Neural cell (in vitro differentiated cells): ENCODE data around the gene GTF2H1.

Source experiments
- CTCF ChIP-seq: fragments of 450-650 bp; IDR thresholded peaks from 2 replicates; pipeline ENCODE4 v1.5.1; 2014; ENCODE audit warnings: antibody characterized with exemption, mild to moderate bottlenecking, moderate library complexity; ENCODE audit not compliant: poor library complexity, severe bottlenecking
- EP300 ChIP-seq: fragments of 450-650 bp; conservative IDR thresholded peaks from 2 replicates; pipeline ENCODE4 v1.6.1; 2014; ENCODE audit warnings: antibody characterized with exemption, mild to moderate bottlenecking, moderate library complexity; ENCODE audit not compliant: poor library complexity, severe bottlenecking
- EZH2 ChIP-seq: fragments of 200-600, 300-800 bp; shearing (Covaris generic), sonication (generic); IDR thresholded peaks from 2 replicates; pipeline ENCODE4 v1.6.1; 2014; ENCODE audit warnings: antibody characterized with exemption, low read length, borderline replicate concordance, mild to moderate bottlenecking; ENCODE audit not compliant: insufficient read depth, poor library complexity, severe bottlenecking
- MXI1 ChIP-seq: fragments of 450-650 bp; conservative IDR thresholded peaks from 2 replicates; pipeline ENCODE4 v1.6.1; 2014; ENCODE audit warnings: antibody characterized with exemption, mild to moderate bottlenecking; ENCODE audit not compliant: poor library complexity, severe bottlenecking
- POLR2AphosphoS5 ChIP-seq: IDR thresholded peaks from 2 replicates; pipeline ENCODE4 v1.6.1; 2012
- RAD21 ChIP-seq: fragments of 450-650 bp; conservative IDR thresholded peaks from 2 replicates; pipeline ENCODE4 v1.6.1; 2014; ENCODE audit warnings: antibody characterized with exemption, mild to moderate bottlenecking, moderate library complexity
- SMC3 ChIP-seq: fragments of 450-650 bp; conservative IDR thresholded peaks from 2 replicates; pipeline ENCODE4 v1.6.1; 2014; ENCODE audit warnings: antibody characterized with exemption, mild to moderate bottlenecking, moderate library complexity; ENCODE audit not compliant: poor library complexity
- TAF1 ChIP-seq: IDR thresholded peaks from 2 replicates; pipeline ENCODE4 v1.6.1; 2012; ENCODE audit warnings: low read depth
- TF ChIP-seq, protein P1 (sequence below): IDR thresholded peaks from 2 replicates; pipeline ENCODE4 v1.6.1; 2012; ENCODE audit warnings: borderline replicate concordance

DNA sequence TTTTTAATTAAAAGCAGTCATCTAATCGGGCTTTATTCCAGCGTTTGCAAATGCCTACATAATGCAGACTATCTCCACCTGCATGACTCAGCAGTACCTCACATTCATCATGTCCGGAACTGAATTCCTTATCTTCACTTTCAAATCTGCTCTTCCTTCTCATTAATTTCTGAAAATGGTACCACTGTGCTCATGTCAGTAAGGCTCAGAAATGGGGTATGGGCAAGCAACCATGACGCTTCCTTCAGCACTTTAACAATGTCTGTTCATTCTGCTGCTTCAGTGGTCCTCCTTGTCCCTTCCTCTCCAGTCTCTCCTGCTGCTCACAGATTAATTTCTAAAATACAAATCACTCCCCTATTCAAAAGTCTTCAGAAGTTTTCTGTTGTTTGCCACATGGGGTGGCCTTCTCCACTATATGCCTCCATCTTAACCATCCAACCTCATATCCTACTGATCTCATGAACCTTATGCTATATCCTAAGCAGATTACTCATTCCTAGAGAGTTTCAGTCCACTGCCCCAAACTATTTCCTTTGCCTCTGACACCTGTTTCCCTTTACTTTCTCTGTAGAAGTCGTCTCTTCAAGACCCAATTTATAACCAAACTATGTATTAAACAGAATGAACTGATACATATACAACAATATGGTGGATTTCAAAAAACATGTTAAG is 7.0 kb downstream of the GTF2H1 start:
- TF ChIP-seq POLR2AphosphoS5 (no peak), MXI1 (no peak), CTCF (no peak), EZH2 (no peak), SMC3 (no peak), RAD21 (no peak), TAF1 (no peak), EP300 (no peak)
- TF ChIP-seq, protein P1, sequence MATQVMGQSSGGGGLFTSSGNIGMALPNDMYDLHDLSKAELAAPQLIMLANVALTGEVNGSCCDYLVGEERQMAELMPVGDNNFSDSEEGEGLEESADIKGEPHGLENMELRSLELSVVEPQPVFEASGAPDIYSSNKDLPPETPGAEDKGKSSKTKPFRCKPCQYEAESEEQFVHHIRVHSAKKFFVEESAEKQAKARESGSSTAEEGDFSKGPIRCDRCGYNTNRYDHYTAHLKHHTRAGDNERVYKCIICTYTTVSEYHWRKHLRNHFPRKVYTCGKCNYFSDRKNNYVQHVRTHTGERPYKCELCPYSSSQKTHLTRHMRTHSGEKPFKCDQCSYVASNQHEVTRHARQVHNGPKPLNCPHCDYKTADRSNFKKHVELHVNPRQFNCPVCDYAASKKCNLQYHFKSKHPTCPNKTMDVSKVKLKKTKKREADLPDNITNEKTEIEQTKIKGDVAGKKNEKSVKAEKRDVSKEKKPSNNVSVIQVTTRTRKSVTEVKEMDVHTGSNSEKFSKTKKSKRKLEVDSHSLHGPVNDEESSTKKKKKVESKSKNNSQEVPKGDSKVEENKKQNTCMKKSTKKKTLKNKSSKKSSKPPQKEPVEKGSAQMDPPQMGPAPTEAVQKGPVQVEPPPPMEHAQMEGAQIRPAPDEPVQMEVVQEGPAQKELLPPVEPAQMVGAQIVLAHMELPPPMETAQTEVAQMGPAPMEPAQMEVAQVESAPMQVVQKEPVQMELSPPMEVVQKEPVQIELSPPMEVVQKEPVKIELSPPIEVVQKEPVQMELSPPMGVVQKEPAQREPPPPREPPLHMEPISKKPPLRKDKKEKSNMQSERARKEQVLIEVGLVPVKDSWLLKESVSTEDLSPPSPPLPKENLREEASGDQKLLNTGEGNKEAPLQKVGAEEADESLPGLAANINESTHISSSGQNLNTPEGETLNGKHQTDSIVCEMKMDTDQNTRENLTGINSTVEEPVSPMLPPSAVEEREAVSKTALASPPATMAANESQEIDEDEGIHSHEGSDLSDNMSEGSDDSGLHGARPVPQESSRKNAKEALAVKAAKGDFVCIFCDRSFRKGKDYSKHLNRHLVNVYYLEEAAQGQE, result no peak
